AG09319 (cell line): ENCODE data around the gene FAM107B.

Experiments
- DNase-seq: peaks from one replicate; pipeline ENCODE4 v3.0.0-alpha.2; 2010; ENCODE audit warnings: low read depth; ENCODE audit errors: extremely low read depth
- CTCF ChIP-seq: IDR thresholded peaks from 2 replicates; pipeline ENCODE4 v1.5.1; 2011; ENCODE audit warnings: low read depth, mild to moderate bottlenecking, inconsistent platforms, low read length, moderate library complexity

The FAM107B gene

GRCh38 chr10:14683256-14683655, 91.4 kb downstream of the FAM107B start:
- no peak for TF ChIP-seq CTCF
- no peak for DNase-seq

- DNase-seq, result no peak
- no peak for TF ChIP-seq CTCF
Measured at GRCh38 chr10:14681802-14682201, 92.9 kb downstream of the FAM107B start.

GRCh38 chr10:14681305-14681704, 93.4 kb downstream of the FAM107B start:
- no peak for TF ChIP-seq CTCF
- no peak for DNase-seq

- DNase-seq, result no peak
- TF ChIP-seq CTCF, result no peak
Measured at GRCh38 chr10:14678637-14679036, 96.1 kb downstream of the FAM107B start.

- no peak for DNase-seq
- TF ChIP-seq CTCF, result no peak
Measured at GRCh38 chr10:14676732-14677131, 98.0 kb downstream of the FAM107B start.

GRCh38 chr10:14674376-14675050, 100.2 kb downstream of the FAM107B start:
- TF ChIP-seq CTCF, result no peak
- DNase-seq, result no peak

GRCh38 chr10:14673189-14673861, 101.4 kb downstream of the FAM107B start:
- DNase-seq, result no peak
- no peak for TF ChIP-seq CTCF
